GM10266 (cell line): ENCODE measurements around the gene DENND2C.

Source experiments
- DNase-seq: peaks from one replicate; pipeline ENCODE4 v3.0.0; 2012; ENCODE audit errors: extremely low spot score
- TF ChIP-seq, protein P1 (sequence below): IDR thresholded peaks from 2 replicates; pipeline ENCODE4 v1.5.1; 2012; ENCODE audit warnings: mild to moderate bottlenecking, low read depth; ENCODE audit not compliant: control insufficient read depth, insufficient read depth; ENCODE audit errors: missing control alignments

Gene DENND2C

GRCh38 chr1:114609026-114609425 is 60.8 kb downstream of the DENND2C start:
- DNase-seq = no peak

DNA sequence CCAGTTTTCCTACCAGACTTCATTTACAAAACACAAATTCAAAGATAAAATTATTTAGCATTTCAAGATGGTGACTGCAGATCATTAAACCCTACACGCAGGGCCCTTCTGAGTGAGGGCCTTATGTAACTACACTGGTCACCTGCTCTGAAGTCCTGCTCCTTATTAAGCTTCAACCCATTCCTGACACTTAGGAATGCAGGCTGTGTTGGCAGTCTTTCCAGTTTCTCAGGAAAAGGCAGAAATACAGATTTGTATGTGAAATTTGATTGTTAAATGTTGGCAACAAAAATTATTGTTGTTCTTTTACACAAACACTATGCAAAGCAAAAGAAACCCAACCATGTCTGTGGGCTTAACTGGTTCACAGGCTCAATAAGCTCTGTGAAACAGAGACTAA is 62.6 kb downstream of the DENND2C start:
- TF ChIP-seq, protein P1, sequence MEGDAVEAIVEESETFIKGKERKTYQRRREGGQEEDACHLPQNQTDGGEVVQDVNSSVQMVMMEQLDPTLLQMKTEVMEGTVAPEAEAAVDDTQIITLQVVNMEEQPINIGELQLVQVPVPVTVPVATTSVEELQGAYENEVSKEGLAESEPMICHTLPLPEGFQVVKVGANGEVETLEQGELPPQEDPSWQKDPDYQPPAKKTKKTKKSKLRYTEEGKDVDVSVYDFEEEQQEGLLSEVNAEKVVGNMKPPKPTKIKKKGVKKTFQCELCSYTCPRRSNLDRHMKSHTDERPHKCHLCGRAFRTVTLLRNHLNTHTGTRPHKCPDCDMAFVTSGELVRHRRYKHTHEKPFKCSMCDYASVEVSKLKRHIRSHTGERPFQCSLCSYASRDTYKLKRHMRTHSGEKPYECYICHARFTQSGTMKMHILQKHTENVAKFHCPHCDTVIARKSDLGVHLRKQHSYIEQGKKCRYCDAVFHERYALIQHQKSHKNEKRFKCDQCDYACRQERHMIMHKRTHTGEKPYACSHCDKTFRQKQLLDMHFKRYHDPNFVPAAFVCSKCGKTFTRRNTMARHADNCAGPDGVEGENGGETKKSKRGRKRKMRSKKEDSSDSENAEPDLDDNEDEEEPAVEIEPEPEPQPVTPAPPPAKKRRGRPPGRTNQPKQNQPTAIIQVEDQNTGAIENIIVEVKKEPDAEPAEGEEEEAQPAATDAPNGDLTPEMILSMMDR = no peak
- DNase-seq = no peak

More at GRCh38 chr1:114609026-114609425, 60.8 kb downstream of the DENND2C start:
- TF ChIP-seq, protein P1 = no peak

- DNase-seq = no peak
- TF ChIP-seq, protein P1 = no peak
Measured at GRCh38 chr1:114597949-114598348, 71.9 kb downstream of the DENND2C start.

DNA sequence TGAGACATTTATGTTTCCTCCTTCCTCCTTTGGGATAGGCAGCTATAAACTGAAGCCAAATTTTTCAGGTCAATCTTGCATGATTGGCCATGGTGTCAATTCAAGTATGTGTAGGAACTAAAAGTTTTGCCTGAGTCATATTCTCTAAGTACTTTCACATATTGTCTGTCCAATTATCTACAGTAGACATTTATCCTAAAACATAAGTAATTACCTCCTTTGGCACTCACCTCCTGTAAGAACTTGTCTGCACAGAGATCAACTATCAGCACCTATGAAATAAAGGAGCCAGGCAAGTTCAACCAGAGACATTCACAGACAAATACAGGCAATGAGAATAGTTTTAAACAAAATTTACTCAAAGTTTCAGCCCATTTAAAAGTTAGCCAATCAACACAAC is 74.2 kb downstream of the DENND2C start:
- TF ChIP-seq, protein P1 = no peak
- no peak for DNase-seq

DNA sequence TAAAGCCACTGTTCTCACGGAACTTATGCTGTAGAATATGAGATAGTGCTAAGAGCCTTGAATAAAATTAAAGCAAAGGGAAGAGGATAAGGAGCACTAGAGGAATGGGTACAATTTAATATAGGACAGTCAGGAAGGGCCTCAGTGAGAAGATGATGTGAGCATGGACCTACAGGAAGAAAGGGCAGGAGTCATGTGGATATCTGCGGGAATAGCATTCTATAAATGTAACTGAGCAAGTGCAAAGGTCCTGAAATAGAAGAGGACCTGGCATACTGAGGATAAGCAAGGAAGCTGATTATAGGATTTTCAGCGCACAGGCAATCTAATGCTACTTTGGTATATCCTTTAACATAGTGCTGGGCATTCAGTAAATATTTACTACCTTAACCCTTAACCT is 75.8 kb downstream of the DENND2C start:
- TF ChIP-seq, protein P1 = no peak
- no peak for DNase-seq

- TF ChIP-seq, protein P1 = no peak
- DNase-seq = no peak
Measured at GRCh38 chr1:114589122-114589521, 80.7 kb downstream of the DENND2C start.

DNA sequence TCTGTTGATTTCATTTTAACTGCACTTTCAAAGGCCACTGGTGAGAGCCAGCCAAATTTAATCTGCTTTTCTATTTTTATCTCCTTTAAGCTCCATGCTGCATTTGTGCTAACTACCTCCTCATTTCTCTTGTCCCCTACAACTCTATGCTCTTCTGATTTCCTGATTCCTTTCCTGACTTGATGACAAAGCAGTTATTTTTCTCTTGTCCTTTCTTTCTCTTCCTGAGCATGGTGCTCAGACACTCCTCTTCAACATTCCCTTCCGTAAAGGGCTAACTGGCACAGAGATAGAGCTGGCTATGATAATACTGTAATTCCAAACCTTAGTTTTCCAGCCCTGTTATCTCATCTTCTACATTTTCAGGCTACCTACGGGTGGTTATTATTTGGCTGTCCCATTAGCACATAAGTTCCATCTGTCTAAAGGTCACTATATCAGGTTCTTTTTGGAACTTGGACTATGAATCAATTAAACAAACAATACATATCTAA is 81.6 kb downstream of the DENND2C start:
- TF ChIP-seq, protein P1 = no peak
- no peak for DNase-seq
